K562 (cell line): Measurements from ENCODE around the gene MED15. TPM values are rescaled to one million over a fixed set of nuclear protein-coding genes. Genes with fewer than 3 reads are reported as not detected.

Experiments used
- CBX1 ChIP-seq: sonication (generic); IDR thresholded peaks from 2 replicates; pipeline ENCODE4 v1.6.1; 2016; ENCODE audit warnings: antibody characterized with exemption, low read depth, mild to moderate bottlenecking
- FOXJ2 ChIP-seq: fragments of 200-800 bp; sonication (Bioruptor generic); IDR thresholded peaks from 2 replicates; pipeline ENCODE4 v1.6.1; 2016; ENCODE audit warnings: missing genetic modification characterization, missing compliant biosample characterization
- HDGF ChIP-seq: fragments of 450-650 bp; IDR thresholded peaks from 2 replicates; pipeline ENCODE4 v1.6.1; 2016
- IFI16 ChIP-seq: fragments of 250-450 bp; sonication (Bioruptor Pico); IDR thresholded peaks from 2 replicates; pipeline ENCODE4 v2.1.2; 2022; ENCODE audit warnings: mild to moderate bottlenecking, inconsistent platforms
- KLF1 ChIP-seq: fragments of 450-650 bp; IDR thresholded peaks from 2 replicates; pipeline ENCODE4 v1.6.1; 2016; ENCODE audit warnings: missing genetic modification characterization, missing compliant biosample characterization
- NCOA2 ChIP-seq, 2 experiments: fragments of 450-650 bp; IDR thresholded peaks; 2 replicates each; pipeline ENCODE4 v1.6.1; 2018; ENCODE audit warnings: mild to moderate bottlenecking in 2 of 2, moderate library complexity in 1 of 2; ENCODE audit not compliant: partially characterized antibody in 2 of 2
- PCBP1 ChIP-seq: fragments of 200-400 bp; formaldehyde crosslinking; IDR thresholded peaks from 2 replicates; pipeline ENCODE4 v1.6.1; 2018; ENCODE audit warnings: mild to moderate bottlenecking, low read depth, low read length; ENCODE audit not compliant: poor library complexity, severe bottlenecking
- RAD51 ChIP-seq: fragments of 450-650 bp; IDR thresholded peaks from 2 replicates; pipeline ENCODE4 v1.7.1; 2016; ENCODE audit warnings: low read depth, mild to moderate bottlenecking, borderline replicate concordance
- RFX7 ChIP-seq: fragments of 250-450 bp; sonication (Bioruptor Pico); IDR thresholded peaks from 2 replicates; pipeline ENCODE4 v1.5.1; 2021; ENCODE audit warnings: mild to moderate bottlenecking
- TAL1 ChIP-seq: fragments of 450-650 bp; IDR thresholded peaks from 2 replicates; pipeline ENCODE4 v1.6.1; 2016; ENCODE audit warnings: mild to moderate bottlenecking
- TFAM ChIP-seq: fragments of 250-450 bp; sonication (Bioruptor Pico); conservative IDR thresholded peaks from 2 replicates; pipeline ENCODE4 v1.5.0; 2021; ENCODE audit warnings: mild to moderate bottlenecking, moderate library complexity
- polyA plus RNA-seq, 8 experiments: library from polyadenylated mRNA; depleted of rRNA in 4 of 8; stranded (reverse) in 5 of 8; unstranded in 3 of 8; fragments of >200 nt; fragmentation: Nextera tagmentation in 2 of 8; fragmentation: Illumina TruSeq in 1 of 8; extraction: Ambion mirVana in 2 of 8; extraction: Trizol in 1 of 8; gene quantifications; 2 replicates each; pipeline versions ENCODE4 v1.2.1 to v1.2.3, GENCODE V29; 2011 to 2014; ENCODE audit warnings: inconsistent platforms in 1 of 8, missing spikeins in 1 of 8
- total RNA-seq, 7 experiments: library from RNA; depleted of rRNA in 6 of 7; stranded (reverse); fragments of >200 nt in 6 of 7; fragmentation: Illumina TruSeq in 2 of 7; extraction: Trizol in 2 of 7; gene quantifications; 2 replicates each; pipeline versions ENCODE4 v1.2.1 to v1.2.3, GENCODE V29; 2011 to 2021; ENCODE audit warnings: low replicate concordance in 1 of 7
- TF ChIP-seq, protein P1 (sequence below), 2 experiments: fragments of 450-650 bp in 1 of 2; sonication (generic) in 1 of 2; formaldehyde crosslinking in 1 of 2; IDR thresholded peaks; 2 replicates each; pipeline versions ENCODE4 v1.7.1 to v1.9.0; 2016 to 2022; ENCODE audit warnings: inconsistent platforms in 1 of 2, mild to moderate bottlenecking in 1 of 2, missing genetic modification reagents in 1 of 2
- TF ChIP-seq, protein P2 (sequence below): sonication (generic); IDR thresholded peaks from 2 replicates; pipeline ENCODE4 v1.6.1; 2016
- TF ChIP-seq, protein P3 (sequence below): fragments of 450-650 bp; IDR thresholded peaks from 2 replicates; pipeline ENCODE4 v1.6.1; 2016
- TF ChIP-seq, protein P4 (sequence below): fragments of 250-450 bp; sonication (Bioruptor Pico); IDR thresholded peaks from 2 replicates; pipeline ENCODE4 v1.5.1; 2021; ENCODE audit warnings: mild to moderate bottlenecking

The MED15 gene
- total and polyA plus RNA-seq, 9 of the 15 experiments (the other 6 are each of a cell fraction or from before 2014, with no cell fraction given) = 4.0 to 271 (median 60.1) TPM

DNA sequence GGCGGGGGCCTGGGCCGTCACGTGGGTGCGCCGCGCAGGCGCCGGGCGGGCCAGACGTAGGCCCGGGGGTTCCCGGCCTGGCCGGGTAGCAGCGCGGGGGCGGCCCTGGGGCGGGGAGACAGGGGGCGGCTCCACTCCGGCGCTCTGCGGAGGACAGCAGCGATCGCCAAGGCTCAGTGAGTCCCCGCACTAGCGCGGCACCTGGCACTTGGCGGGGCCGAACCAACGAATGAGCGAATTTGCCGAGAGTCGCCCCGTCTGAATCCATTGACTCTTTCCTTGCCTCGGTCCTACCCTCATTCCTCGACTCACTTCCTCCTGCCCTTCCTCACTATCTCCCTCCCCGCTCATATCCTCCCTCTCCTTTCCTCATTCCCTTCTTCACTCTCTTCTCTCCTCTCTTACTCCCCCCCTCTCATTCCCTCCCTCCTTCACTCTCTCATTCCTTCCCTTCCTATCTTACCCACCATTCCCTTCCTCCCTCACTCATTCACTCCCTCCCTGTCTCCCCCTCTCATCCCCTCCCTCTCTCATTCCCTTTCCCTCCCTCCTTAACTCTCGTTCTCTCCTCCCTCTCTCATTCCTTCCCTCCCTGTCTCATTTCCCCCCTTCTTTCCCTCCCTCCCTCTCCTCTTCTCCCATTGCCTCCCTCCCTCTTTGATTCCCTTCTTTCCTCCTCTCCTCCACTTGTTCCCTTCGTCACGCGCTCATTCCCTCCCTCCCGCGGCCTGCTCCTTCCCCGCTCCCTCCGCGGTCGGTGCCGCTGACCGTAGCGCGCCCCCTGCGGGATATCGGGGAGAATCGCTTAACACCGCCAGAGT is 11.3 kb upstream of the MED15 start (continued):
- TF ChIP-seq, protein P1, sequence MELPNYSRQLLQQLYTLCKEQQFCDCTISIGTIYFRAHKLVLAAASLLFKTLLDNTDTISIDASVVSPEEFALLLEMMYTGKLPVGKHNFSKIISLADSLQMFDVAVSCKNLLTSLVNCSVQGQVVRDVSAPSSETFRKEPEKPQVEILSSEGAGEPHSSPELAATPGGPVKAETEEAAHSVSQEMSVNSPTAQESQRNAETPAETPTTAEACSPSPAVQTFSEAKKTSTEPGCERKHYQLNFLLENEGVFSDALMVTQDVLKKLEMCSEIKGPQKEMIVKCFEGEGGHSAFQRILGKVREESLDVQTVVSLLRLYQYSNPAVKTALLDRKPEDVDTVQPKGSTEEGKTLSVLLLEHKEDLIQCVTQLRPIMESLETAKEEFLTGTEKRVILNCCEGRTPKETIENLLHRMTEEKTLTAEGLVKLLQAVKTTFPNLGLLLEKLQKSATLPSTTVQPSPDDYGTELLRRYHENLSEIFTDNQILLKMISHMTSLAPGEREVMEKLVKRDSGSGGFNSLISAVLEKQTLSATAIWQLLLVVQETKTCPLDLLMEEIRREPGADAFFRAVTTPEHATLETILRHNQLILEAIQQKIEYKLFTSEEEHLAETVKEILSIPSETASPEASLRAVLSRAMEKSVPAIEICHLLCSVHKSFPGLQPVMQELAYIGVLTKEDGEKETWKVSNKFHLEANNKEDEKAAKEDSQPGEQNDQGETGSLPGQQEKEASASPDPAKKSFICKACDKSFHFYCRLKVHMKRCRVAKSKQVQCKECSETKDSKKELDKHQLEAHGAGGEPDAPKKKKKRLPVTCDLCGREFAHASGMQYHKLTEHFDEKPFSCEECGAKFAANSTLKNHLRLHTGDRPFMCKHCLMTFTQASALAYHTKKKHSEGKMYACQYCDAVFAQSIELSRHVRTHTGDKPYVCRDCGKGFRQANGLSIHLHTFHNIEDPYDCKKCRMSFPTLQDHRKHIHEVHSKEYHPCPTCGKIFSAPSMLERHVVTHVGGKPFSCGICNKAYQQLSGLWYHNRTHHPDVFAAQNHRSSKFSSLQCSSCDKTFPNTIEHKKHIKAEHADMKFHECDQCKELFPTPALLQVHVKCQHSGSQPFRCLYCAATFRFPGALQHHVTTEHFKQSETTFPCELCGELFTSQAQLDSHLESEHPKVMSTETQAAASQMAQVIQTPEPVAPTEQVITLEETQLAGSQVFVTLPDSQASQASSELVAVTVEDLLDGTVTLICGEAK (IDR thresholded peaks at IDR 0.05) = no peak
- TF ChIP-seq, protein P1 (CRISPR knock-in tag; IDR thresholded peaks at IDR 0.05) = no peak
- no peak for TF ChIP-seq RAD51
- TF ChIP-seq TAL1 = no peak
- TF ChIP-seq NCOA2 (IDR thresholded peaks at IDR 0.05; ENCODE audit: partially characterized antibody in 2 of 2) = no peak
- TF ChIP-seq RFX7 = peak; percentile 93
- TF ChIP-seq KLF1 (tag) = peak; percentile 73
- no peak for TF ChIP-seq TFAM (CRISPR knock-in tag)
- no peak for TF ChIP-seq IFI16 (CRISPR knock-in tag)
- TF ChIP-seq, protein P2, sequence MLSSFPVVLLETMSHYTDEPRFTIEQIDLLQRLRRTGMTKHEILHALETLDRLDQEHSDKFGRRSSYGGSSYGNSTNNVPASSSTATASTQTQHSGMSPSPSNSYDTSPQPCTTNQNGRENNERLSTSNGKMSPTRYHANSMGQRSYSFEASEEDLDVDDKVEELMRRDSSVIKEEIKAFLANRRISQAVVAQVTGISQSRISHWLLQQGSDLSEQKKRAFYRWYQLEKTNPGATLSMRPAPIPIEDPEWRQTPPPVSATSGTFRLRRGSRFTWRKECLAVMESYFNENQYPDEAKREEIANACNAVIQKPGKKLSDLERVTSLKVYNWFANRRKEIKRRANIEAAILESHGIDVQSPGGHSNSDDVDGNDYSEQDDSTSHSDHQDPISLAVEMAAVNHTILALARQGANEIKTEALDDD = no peak
- TF ChIP-seq, protein P3, sequence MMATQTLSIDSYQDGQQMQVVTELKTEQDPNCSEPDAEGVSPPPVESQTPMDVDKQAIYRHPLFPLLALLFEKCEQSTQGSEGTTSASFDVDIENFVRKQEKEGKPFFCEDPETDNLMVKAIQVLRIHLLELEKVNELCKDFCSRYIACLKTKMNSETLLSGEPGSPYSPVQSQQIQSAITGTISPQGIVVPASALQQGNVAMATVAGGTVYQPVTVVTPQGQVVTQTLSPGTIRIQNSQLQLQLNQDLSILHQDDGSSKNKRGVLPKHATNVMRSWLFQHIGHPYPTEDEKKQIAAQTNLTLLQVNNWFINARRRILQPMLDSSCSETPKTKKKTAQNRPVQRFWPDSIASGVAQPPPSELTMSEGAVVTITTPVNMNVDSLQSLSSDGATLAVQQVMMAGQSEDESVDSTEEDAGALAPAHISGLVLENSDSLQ = no peak
- TF ChIP-seq, protein P4, sequence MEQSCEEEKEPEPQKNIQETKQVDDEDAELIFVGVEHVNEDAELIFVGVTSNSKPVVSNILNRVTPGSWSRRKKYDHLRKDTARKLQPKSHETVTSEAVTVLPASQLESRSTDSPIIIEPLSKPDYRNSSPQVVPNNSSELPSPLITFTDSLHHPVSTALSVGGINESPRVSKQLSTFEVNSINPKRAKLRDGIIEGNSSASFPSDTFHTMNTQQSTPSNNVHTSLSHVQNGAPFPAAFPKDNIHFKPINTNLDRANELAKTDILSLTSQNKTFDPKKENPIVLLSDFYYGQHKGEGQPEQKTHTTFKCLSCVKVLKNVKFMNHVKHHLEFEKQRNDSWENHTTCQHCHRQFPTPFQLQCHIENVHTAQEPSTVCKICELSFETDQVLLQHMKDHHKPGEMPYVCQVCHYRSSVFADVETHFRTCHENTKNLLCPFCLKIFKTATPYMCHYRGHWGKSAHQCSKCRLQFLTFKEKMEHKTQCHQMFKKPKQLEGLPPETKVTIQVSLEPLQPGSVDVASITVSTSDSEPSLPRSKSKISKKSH = no peak
- TF ChIP-seq PCBP1 = peak; percentile 94
- TF ChIP-seq HDGF = no peak
- no peak for TF ChIP-seq CBX1
- no peak for TF ChIP-seq FOXJ2 (tag)
